Measurements from ENCODE around the gene TOX2.

The TOX2 gene

GRCh38 chr20:43975096-43975768 lies 60.6 kb downstream of the TOX2 start:
- no peak for DNase-seq (ENCODE audit: low read depth in 2 of 2)

GRCh38 chr20:43976547-43976946 lies 61.9 kb downstream of the TOX2 start:
- no peak for DNase-seq (ENCODE audit: low read depth in 2 of 2)

GRCh38 chr20:43977252-43977651 lies 62.6 kb downstream of the TOX2 start:
- DNase-seq (ENCODE audit: low read depth in 2 of 2), result no peak

- no peak for DNase-seq (ENCODE audit: low read depth in 2 of 2)
Observed at GRCh38 chr20:43977962-43978361, 63.3 kb downstream of the TOX2 start.

GRCh38 chr20:43979576-43980105 lies 65.0 kb downstream of the TOX2 start:
- no peak for DNase-seq (ENCODE audit: low read depth in 2 of 2)

- no peak for DNase-seq (ENCODE audit: low read depth in 2 of 2)
Observed at GRCh38 chr20:43981540-43981939, 66.9 kb downstream of the TOX2 start.

GRCh38 chr20:43982016-43982415 lies 67.4 kb downstream of the TOX2 start:
- no peak for DNase-seq (ENCODE audit: low read depth in 2 of 2)

GRCh38 chr20:43982886-43983285 lies 68.2 kb downstream of the TOX2 start:
- no peak for DNase-seq (ENCODE audit: low read depth in 2 of 2)

GRCh38 chr20:43983359-43983758 lies 68.7 kb downstream of the TOX2 start:
- peak in 1 of 2 experiments; percentile 55 for DNase-seq (ENCODE audit: low read depth in 2 of 2)

GRCh38 chr20:43983904-43984361 lies 69.3 kb downstream of the TOX2 start:
- no peak for DNase-seq (ENCODE audit: low read depth in 2 of 2)

GRCh38 chr20:43984587-43984986 lies 69.9 kb downstream of the TOX2 start:
- no peak for DNase-seq (ENCODE audit: low read depth in 2 of 2)

- DNase-seq (ENCODE audit: low read depth in 2 of 2), result no peak
Observed at GRCh38 chr20:43985121-43985520, 70.5 kb downstream of the TOX2 start.

GRCh38 chr20:43985608-43986316 lies 71.1 kb downstream of the TOX2 start:
- no peak for DNase-seq (ENCODE audit: low read depth in 2 of 2)

GRCh38 chr20:43987018-43987417 lies 72.4 kb downstream of the TOX2 start:
- DNase-seq (ENCODE audit: low read depth in 2 of 2), result no peak

- no peak for DNase-seq (ENCODE audit: low read depth in 2 of 2)
Observed at GRCh38 chr20:43987531-43987930, 72.9 kb downstream of the TOX2 start.

- DNase-seq (ENCODE audit: low read depth in 2 of 2), result no peak
Observed at GRCh38 chr20:43988451-43988850, 73.8 kb downstream of the TOX2 start.

- DNase-seq (ENCODE audit: low read depth in 2 of 2), result no peak
Observed at GRCh38 chr20:43988867-43989266, 74.2 kb downstream of the TOX2 start.

- no peak for DNase-seq (ENCODE audit: low read depth in 2 of 2)
Observed at GRCh38 chr20:43991261-43991660, 76.6 kb downstream of the TOX2 start.

- DNase-seq (ENCODE audit: low read depth in 2 of 2), result no peak
Observed at GRCh38 chr20:43991982-43992381, 77.3 kb downstream of the TOX2 start.

GRCh38 chr20:43992885-43993284 lies 78.2 kb downstream of the TOX2 start:
- DNase-seq (ENCODE audit: low read depth in 2 of 2), result no peak

GRCh38 chr20:43993560-43993959 lies 78.9 kb downstream of the TOX2 start:
- DNase-seq (ENCODE audit: low read depth in 2 of 2), result no peak

- no peak for DNase-seq (ENCODE audit: low read depth in 2 of 2)
Observed at GRCh38 chr20:43994486-43995100, 79.9 kb downstream of the TOX2 start.

GRCh38 chr20:43995645-43996044 lies 81.0 kb downstream of the TOX2 start:
- no peak for DNase-seq (ENCODE audit: low read depth in 2 of 2)
